ENCODE measurements around the gene ANGPTL7.
"Not testable (repeated sequence)": the region's sequence is repeated elsewhere in the genome, so short reads cannot be mapped to it uniquely, and the experiment has no call there.

Gene ANGPTL7

DNA sequence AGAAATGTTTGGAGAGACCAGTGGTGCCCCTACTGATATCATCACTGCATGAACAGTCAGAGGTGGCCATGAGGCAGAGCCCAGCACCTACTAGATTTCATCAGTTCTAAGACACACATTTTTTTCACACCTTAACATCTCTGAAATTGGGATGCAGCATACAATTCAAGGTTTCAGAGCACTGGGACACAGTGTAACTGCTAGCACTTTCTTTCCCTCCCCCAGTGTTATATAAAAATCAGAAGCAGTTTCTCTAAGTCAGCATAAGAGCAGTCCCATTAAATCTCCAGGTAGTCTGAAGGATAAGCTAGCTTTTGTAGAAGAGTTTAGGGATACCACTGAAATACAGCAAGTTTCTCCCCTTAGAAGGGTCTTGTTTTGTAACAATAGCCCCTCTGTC lies 10.0 kb upstream of the ANGPTL7 start:
- TF ChIP-seq, protein P1, sequence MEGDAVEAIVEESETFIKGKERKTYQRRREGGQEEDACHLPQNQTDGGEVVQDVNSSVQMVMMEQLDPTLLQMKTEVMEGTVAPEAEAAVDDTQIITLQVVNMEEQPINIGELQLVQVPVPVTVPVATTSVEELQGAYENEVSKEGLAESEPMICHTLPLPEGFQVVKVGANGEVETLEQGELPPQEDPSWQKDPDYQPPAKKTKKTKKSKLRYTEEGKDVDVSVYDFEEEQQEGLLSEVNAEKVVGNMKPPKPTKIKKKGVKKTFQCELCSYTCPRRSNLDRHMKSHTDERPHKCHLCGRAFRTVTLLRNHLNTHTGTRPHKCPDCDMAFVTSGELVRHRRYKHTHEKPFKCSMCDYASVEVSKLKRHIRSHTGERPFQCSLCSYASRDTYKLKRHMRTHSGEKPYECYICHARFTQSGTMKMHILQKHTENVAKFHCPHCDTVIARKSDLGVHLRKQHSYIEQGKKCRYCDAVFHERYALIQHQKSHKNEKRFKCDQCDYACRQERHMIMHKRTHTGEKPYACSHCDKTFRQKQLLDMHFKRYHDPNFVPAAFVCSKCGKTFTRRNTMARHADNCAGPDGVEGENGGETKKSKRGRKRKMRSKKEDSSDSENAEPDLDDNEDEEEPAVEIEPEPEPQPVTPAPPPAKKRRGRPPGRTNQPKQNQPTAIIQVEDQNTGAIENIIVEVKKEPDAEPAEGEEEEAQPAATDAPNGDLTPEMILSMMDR (IDR thresholded peaks at IDR 0.05): no peak
- Histone ChIP-seq H3K4me3 (no peak overlapping the region), H3K27ac (peak overlapping the region; percentile 46 to 50), H3K4me1 (peaks cover 0 to 60% (median 43%) of the 10 kb centered on the region in 4 donors), H3K27me3 (no peaks in the 10 kb centered on the region), H3K9me3 (no peaks in the 10 kb centered on the region), H3K36me3 (peaks cover 0 to 14% (median 12%) of the 10 kb centered on the region in 3 donors)
- intact Hi-C loops (cut with DNase I; ENCODE audit: low total_unique reads): no loop called here
- no peak for DNase-seq

DNA sequence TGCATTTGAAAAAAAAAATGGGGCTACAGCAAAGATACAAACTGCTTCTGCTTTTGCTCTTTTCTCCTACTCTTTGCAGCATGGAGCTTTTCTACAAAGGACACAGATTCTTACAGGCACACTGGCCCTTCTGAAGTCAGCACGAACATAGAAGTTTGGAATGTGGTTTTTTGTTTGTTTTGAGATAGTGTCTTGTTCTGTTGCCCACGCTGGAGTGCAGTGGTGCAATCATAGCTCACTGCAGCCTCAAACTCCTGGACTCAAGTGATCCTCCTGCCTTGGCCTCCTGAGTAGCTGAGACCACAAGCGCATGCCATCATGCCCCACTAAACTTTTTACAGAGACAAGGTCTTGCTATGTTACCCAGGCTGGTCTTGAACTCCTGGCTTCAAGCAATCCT lies 9.4 kb upstream of the ANGPTL7 start:
- H3K4me3 ChIP-seq; intact Hi-C loops (cut with DNase I; ENCODE audit: low total_unique reads); H3K9me3 ChIP-seq; H3K27me3 ChIP-seq; DNase-seq: not testable (repeated sequence)
- H3K27ac ChIP-seq: peak overlapping the region; percentile 46 to 50
- H3K4me1 ChIP-seq: peaks cover 0 to 57% (median 42%) of the 10 kb centered on the region in 4 donors
- peaks cover 0 to 16% (median 12%) of the 10 kb centered on the region in 3 donors for H3K36me3 ChIP-seq

DNA sequence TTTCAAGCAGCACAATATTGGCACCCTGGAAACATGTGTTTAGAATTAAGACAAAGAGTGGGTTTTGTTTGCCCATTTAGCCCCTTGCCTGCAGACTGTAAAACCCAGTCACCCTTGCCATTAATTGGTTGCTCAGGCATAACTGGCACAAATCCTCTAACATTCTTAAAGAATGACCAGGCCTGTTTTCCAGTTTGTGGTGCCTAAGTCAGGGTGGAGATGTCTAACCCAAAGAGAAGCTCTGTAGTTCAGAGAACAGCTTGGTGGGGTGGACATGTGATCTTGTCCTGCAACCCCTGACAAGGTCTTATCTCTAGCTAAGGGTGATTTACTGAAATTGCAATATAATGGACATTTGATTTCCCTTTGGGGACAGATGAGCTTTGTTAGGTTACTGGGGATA lies 8.8 kb upstream of the ANGPTL7 start:
- Histone ChIP-seq H3K27ac (peak overlapping the region in 1 of 2 donors; percentile 50), H3K36me3 (peaks cover 0 to 16% (median 12%) of the 10 kb centered on the region in 3 donors), H3K4me3 (no peak overlapping the region), H3K4me1 (peaks cover 0 to 57% (median 41%) of the 10 kb centered on the region in 4 donors), H3K27me3 (no peaks in the 10 kb centered on the region), H3K9me3 (no peaks in the 10 kb centered on the region)
- TF ChIP-seq, protein P1 (IDR thresholded peaks at IDR 0.05): no peak
- intact Hi-C loops (cut with DNase I; ENCODE audit: low total_unique reads): no loop called here
- peak in 1 of 2 donors; percentile 46 for DNase-seq

DNA sequence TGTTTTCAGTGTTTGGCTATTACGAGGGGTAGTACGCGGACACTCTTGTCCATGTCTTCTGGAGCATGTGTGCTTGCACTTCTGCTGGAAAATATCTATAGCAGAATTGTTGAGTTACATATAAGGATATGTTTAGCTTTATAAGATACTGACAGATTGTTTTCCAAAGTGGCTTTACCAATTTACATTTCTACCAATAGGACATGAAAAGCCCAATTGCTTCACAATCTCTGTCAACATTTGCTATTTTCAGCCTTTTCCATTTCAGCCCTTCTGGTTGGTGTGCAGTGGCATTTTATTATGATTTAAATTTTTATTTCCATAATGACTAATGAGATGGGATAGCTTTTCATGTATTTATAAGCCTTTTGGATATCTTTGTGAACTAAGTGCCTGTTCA lies 6.3 kb upstream of the ANGPTL7 start:
- TF ChIP-seq, protein P1 (IDR thresholded peaks at IDR 0.05): no peak
- Histone ChIP-seq H3K36me3 (peaks cover 0 to 19% (median 15%) of the 10 kb centered on the region in 3 donors), H3K4me1 (peaks cover 0 to 39% (median 22%) of the 10 kb centered on the region in 4 donors), H3K4me3 (no peak overlapping the region), H3K27me3 (no peaks in the 10 kb centered on the region), H3K9me3 (no peaks in the 10 kb centered on the region), H3K27ac (no peak overlapping the region)
- intact Hi-C loops (cut with DNase I; ENCODE audit: low total_unique reads): no loop called here
- DNase-seq: no peak

DNA sequence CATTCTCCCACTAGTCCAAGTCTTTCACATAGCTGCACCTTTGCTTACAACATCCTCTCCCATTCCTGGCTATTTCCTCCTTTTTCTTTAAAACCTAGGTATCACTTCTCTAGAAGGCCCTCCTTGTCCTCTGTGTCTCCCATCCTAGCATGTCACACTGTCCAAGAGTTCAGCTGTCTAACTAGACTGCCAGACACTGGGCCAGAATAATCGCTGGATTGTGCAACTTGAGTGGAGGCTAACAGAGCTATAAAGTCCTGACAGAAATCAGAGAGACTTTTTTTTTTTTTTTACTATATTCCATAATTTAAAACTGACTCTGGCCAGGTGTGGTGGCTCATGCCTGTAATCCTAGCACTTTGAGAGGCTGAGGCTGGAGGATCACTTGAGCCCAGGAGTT lies 4.2 kb upstream of the ANGPTL7 start:
- Histone ChIP-seq H3K4me1 (peaks cover 0 to 34% (median 3%) of the 10 kb centered on the region in 4 donors), H3K4me3 (no peak overlapping the region), H3K27me3 (no peaks in the 10 kb centered on the region), H3K36me3 (peaks cover 4 to 25% (median 20%) of the 10 kb centered on the region in 3 donors), H3K27ac (no peak overlapping the region), H3K9me3 (no peaks in the 10 kb centered on the region)
- intact Hi-C loops (cut with DNase I; ENCODE audit: low total_unique reads): no loop called here
- peak in 1 of 2 donors; percentile 60 for DNase-seq
- TF ChIP-seq, protein P1 (IDR thresholded peaks at IDR 0.05): no peak

DNA sequence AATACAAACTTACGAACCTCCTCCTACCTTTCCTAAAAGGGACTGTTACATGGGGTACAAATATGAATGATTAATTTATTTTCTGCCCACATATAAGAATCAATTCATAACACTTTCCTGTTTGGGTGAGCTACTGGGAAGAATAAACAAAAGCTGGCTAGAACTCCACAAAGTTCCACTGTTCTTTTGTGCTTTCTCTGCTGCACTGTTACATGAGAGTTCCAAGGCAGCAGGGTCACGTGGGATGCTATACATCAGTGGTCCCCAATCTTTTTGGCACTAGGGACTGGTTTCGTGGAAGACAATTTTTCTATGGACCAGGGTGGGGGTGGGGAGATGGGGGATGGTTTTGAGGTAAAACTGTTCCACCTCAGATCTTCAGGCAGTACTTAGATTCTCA lies 2.2 kb upstream of the ANGPTL7 start:
- no peaks in the 10 kb centered on the region for H3K9me3 ChIP-seq
- peaks cover 22 to 43% (median 32%) of the 10 kb centered on the region in 3 donors for H3K36me3 ChIP-seq
- H3K4me1 ChIP-seq: peaks cover 0 to 23% (median 1%) of the 10 kb centered on the region in 4 donors
- no peak for DNase-seq
- intact Hi-C loops (cut with DNase I; ENCODE audit: low total_unique reads): no loop called here
- TF ChIP-seq, protein P1 (IDR thresholded peaks at IDR 0.05): no peak
- no peaks in the 10 kb centered on the region for H3K27me3 ChIP-seq
- H3K27ac ChIP-seq: peak overlapping the region; percentile 17 to 46
- no peak overlapping the region for H3K4me3 ChIP-seq
